ENCODE results near the gene ATF3.

Gene ATF3, protein sequence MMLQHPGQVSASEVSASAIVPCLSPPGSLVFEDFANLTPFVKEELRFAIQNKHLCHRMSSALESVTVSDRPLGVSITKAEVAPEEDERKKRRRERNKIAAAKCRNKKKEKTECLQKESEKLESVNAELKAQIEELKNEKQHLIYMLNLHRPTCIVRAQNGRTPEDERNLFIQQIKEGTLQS

DNA sequence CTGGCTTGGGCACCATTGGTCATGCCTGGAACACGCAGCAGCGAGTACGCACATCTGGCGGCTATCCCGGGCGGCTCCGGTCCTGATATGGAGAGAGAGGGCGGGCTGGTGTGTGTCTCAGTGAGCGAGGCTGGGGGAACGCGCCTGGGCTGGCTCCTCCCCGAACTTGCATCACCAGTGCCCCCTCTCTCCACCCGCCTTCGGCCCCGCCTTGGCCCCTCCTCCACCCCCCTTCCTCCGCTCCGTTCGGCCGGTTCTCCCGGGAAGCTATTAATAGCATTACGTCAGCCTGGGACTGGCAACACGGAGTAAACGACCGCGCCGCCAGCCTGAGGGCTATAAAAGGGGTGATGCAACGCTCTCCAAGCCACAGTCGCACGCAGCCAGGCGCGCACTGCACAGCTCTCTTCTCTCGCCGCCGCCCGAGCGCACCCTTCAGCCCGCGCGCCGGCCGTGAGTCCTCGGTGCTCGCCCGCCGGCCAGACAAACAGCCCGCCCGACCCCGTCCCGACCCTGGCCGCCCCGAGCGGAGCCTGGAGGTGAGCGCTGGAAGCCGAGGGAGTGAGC, at the start of gene ATF3:
ATF3 (plus strand) TSS at position 370 of the 567 bp plus-strand sequence. CDS start 6,261 bp downstream, outside the sequence.
- TF ChIP-seq, protein P1, sequence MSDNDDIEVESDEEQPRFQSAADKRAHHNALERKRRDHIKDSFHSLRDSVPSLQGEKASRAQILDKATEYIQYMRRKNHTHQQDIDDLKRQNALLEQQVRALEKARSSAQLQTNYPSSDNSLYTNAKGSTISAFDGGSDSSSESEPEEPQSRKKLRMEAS (IDR thresholded peaks at IDR 0.05; ENCODE audit: low read depth, low read length): 0 out of 2 replicates have a peak, but pooled peaks have one; percentile 48
- TF ChIP-seq POLR2A (IDR thresholded peaks at IDR 0.05; ENCODE audit: extremely low read depth, insufficient read length): peak; percentile 96
- peak; percentile 67; the same call in 1 of the 2 replicates for TF ChIP-seq MYC (IDR thresholded peaks at IDR 0.05; ENCODE audit: low read depth, low read length)
- TF ChIP-seq, protein P2, sequence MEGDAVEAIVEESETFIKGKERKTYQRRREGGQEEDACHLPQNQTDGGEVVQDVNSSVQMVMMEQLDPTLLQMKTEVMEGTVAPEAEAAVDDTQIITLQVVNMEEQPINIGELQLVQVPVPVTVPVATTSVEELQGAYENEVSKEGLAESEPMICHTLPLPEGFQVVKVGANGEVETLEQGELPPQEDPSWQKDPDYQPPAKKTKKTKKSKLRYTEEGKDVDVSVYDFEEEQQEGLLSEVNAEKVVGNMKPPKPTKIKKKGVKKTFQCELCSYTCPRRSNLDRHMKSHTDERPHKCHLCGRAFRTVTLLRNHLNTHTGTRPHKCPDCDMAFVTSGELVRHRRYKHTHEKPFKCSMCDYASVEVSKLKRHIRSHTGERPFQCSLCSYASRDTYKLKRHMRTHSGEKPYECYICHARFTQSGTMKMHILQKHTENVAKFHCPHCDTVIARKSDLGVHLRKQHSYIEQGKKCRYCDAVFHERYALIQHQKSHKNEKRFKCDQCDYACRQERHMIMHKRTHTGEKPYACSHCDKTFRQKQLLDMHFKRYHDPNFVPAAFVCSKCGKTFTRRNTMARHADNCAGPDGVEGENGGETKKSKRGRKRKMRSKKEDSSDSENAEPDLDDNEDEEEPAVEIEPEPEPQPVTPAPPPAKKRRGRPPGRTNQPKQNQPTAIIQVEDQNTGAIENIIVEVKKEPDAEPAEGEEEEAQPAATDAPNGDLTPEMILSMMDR (IDR thresholded peaks at IDR 0.05; ENCODE audit: low read depth, low read length): no peak
- peak within 1 kb of the TSS; percentile 69 for H3K4me3 ChIP-seq (ENCODE audit: low read depth, low read length)
- peak; percentile 99 for DNase-seq (ENCODE audit: low read depth)

DNA sequence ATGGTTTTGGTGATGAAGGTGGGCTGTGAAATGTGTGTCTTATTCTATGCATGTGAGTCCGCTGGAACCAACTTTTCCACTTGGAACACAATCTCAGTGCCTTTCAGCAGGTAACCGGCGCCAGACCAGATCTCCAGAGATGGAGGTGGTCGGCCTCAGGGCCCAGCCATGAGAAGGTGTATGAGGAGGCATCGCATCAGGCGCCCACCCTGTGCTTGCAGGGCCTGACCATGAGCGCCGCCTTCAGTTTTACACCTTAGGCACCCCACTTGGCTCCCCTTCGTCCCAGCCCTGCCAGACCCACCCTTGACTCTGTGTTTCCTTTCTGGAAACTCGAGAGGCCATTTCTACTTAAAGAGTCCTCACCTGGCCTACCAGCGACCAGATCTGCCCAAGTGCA, 48.6 kb upstream of the ATF3 start:
- no peak for DNase-seq (ENCODE audit: low read depth)
- TF ChIP-seq, protein P1 (IDR thresholded peaks at IDR 0.05; ENCODE audit: low read depth, low read length): no peak
- TF ChIP-seq POLR2A (IDR thresholded peaks at IDR 0.05; ENCODE audit: extremely low read depth, insufficient read length): no peak
- TF ChIP-seq MYC (IDR thresholded peaks at IDR 0.05; ENCODE audit: low read depth, low read length): no peak
- TF ChIP-seq, protein P2 (IDR thresholded peaks at IDR 0.05; ENCODE audit: low read depth, low read length): no peak
- H3K4me3 ChIP-seq (ENCODE audit: low read depth, low read length): no peak overlapping the region

DNA sequence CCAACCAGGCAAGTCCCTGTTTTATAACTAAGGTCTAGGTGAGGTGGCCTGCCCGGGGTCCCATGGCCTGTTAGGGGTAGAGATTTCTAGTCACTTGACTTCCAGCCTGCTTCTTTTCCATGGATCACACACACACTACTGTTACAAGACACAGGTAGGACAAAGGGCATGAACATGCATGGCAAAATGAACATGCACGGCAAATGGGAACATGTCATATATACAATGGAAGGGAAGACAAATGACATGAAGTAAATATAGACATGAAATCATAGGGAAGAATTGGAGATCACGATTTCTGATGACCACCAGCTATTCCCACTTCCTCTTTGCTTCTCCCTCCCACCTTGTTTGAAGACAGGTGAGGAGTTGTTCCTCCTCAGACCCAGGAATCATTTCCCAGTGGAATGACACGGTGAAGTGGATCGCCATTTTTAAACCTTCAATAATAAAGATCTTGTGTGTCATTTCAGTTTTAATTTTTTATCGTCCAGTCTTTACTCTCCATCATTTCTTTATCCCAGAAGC, 47.6 kb upstream of the ATF3 start:
- H3K4me3 ChIP-seq (ENCODE audit: low read depth, low read length): no peak overlapping the region
- DNase-seq (ENCODE audit: low read depth): no peak
- TF ChIP-seq POLR2A (IDR thresholded peaks at IDR 0.05; ENCODE audit: extremely low read depth, insufficient read length): no peak
- TF ChIP-seq, protein P2 (IDR thresholded peaks at IDR 0.05; ENCODE audit: low read depth, low read length): no peak
- TF ChIP-seq MYC (IDR thresholded peaks at IDR 0.05; ENCODE audit: low read depth, low read length): no peak
- TF ChIP-seq, protein P1 (IDR thresholded peaks at IDR 0.05; ENCODE audit: low read depth, low read length): no peak

DNA sequence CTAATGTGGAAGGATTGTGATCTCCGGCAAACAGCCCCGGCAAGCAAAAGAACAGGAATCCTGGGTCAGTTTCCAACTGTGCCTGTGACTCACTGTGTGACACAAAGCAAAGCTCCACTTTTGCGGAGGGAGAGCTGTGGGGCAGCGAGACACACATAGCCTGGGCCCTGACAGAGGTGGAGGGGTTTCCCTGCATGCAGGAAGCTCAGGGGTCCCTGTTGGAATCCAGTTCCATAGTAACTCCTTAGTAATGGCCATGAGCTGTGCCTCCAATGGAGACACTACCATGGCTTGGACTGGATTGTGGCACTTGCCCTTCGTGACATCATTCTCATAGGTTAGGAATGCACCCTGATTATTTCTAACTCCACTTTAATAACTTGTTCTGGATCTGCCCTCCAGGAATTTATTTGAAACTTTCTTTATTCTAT, 47.0 kb upstream of the ATF3 start:
- TF ChIP-seq, protein P1 (IDR thresholded peaks at IDR 0.05; ENCODE audit: low read depth, low read length): no peak
- TF ChIP-seq, protein P2 (IDR thresholded peaks at IDR 0.05; ENCODE audit: low read depth, low read length): no peak
- TF ChIP-seq MYC (IDR thresholded peaks at IDR 0.05; ENCODE audit: low read depth, low read length) (no peak), POLR2A (IDR thresholded peaks at IDR 0.05; ENCODE audit: extremely low read depth, insufficient read length) (no peak)
- H3K4me3 ChIP-seq (ENCODE audit: low read depth, low read length): no peak overlapping the region
- DNase-seq (ENCODE audit: low read depth): no peak

DNA sequence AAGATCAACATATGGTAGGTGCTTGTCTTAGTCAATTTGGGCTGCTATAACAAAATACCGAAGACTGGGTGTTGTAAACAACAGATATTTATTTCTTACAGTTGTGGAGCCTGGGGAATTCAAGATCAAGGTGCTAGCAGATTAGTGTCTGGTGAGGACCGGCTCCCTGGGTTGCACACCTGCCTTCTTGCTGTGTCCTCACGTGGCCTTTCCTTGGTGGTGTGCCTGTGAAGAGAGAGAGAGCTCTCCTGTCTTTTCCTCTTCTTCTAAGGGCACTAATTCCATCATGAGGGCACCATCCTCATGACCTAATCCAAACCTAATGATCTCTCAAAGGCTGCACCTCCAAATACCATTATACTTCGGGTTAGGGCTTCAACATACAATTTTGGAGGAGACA, 45.8 kb upstream of the ATF3 start:
- no peak for DNase-seq (ENCODE audit: low read depth)
- no peak overlapping the region for H3K4me3 ChIP-seq (ENCODE audit: low read depth, low read length)
- no peak for TF ChIP-seq MYC (IDR thresholded peaks at IDR 0.05; ENCODE audit: low read depth, low read length)
- TF ChIP-seq POLR2A (IDR thresholded peaks at IDR 0.05; ENCODE audit: extremely low read depth, insufficient read length): no peak
- TF ChIP-seq, protein P1 (IDR thresholded peaks at IDR 0.05; ENCODE audit: low read depth, low read length): no peak
- TF ChIP-seq, protein P2 (IDR thresholded peaks at IDR 0.05; ENCODE audit: low read depth, low read length): no peak
